ENCODE results near the gene MRPL45. TPM values are rescaled to one million over a fixed set of nuclear protein-coding genes. Genes with fewer than 3 reads are reported as not detected.

The MRPL45 gene
- total RNA-seq, 4 donors from 2014 or later, result 6.7 to 32.3 (median 19.0) TPM

DNA sequence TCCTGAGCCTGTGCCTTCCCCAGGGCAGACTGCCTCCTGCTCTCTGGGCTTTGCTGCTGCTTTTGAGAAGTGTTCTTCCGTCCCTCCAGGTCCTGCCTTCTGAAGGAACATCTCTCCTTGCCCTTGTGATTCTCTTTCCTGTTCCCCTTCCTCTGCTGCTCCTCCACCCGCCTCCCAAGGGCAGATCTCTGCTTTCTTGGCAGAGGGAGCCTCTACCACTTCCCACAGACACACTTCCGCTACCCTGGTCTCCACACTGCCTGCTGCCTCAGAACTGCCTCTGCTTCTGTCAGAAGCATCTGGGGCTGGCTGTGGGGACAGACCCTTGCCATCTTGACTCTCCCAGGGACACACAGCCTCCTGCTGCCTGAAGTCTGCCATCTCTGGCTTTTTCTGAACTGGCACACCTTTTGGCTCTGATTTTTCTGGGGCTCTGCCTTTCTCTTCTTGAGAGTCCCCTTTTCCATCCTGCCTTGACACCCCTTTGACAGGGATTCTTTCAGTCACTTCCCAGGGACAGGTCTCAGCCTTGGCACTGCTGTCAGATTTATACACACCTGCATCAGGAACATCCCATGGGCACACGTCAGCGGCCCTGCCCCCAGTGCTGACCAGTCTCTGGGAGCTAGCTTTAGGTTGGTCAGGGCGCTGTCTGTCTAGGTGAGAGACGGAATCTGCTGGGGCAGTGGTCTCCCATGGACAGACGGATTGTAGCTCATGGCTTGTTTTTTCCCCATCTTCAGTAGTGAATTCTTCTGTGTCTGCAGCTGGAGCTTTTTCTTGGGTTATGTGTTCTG, 30.2 kb downstream of the MRPL45 start:
- DNase-seq, result no peak
- no peak overlapping the region for H3K27ac ChIP-seq

DNA sequence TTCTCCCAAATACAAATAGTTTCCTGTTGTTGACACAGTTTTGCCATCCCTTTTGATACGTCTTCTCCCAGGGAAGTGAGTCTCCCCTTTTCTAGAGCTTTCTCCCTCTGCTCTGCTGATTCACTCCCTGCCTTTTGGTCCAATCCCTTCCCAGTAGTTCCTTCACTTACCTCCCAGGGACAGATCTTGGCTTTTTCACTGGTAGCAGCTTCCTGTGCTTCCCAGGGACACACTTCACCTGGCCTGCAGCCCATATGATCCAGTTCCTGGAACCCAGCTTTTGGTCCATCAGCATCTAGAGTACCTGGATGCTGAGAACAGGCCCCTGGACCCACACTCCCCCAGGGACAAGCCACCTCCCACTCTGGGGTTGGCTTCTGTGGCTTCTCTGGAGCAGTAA, 31.0 kb downstream of the MRPL45 start:
- intact Hi-C loops (cut with DNase I; ENCODE audit: low total_unique reads), result no loop called here
- H3K27me3 ChIP-seq, result no peaks in the 10 kb centered on the region
- no peaks in the 10 kb centered on the region for H3K36me3 ChIP-seq
- DNase-seq, result no peak
- no peaks in the 10 kb centered on the region for H3K9me3 ChIP-seq
- no peak overlapping the region for H3K4me3 ChIP-seq
- H3K27ac ChIP-seq, result no peak overlapping the region
- no peaks in the 10 kb centered on the region for H3K4me1 ChIP-seq
- TF ChIP-seq, protein P1, sequence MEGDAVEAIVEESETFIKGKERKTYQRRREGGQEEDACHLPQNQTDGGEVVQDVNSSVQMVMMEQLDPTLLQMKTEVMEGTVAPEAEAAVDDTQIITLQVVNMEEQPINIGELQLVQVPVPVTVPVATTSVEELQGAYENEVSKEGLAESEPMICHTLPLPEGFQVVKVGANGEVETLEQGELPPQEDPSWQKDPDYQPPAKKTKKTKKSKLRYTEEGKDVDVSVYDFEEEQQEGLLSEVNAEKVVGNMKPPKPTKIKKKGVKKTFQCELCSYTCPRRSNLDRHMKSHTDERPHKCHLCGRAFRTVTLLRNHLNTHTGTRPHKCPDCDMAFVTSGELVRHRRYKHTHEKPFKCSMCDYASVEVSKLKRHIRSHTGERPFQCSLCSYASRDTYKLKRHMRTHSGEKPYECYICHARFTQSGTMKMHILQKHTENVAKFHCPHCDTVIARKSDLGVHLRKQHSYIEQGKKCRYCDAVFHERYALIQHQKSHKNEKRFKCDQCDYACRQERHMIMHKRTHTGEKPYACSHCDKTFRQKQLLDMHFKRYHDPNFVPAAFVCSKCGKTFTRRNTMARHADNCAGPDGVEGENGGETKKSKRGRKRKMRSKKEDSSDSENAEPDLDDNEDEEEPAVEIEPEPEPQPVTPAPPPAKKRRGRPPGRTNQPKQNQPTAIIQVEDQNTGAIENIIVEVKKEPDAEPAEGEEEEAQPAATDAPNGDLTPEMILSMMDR (IDR thresholded peaks at IDR 0.05), result no peak
- TF ChIP-seq POLR2A (IDR thresholded peaks at IDR 0.05), result no peak

More for the DNA sequence above, 30.2 kb downstream of the MRPL45 start:
- Histone ChIP-seq H3K4me3 (no peak overlapping the region), H3K27me3 (no peaks in the 10 kb centered on the region), H3K36me3 (no peaks in the 10 kb centered on the region), H3K9me3 (no peaks in the 10 kb centered on the region), H3K4me1 (no peaks in the 10 kb centered on the region)
- intact Hi-C loops (cut with DNase I; ENCODE audit: low total_unique reads), result no loop called here
- TF ChIP-seq POLR2A (IDR thresholded peaks at IDR 0.05), result no peak
- TF ChIP-seq, protein P1 (IDR thresholded peaks at IDR 0.05), result no peak

DNA sequence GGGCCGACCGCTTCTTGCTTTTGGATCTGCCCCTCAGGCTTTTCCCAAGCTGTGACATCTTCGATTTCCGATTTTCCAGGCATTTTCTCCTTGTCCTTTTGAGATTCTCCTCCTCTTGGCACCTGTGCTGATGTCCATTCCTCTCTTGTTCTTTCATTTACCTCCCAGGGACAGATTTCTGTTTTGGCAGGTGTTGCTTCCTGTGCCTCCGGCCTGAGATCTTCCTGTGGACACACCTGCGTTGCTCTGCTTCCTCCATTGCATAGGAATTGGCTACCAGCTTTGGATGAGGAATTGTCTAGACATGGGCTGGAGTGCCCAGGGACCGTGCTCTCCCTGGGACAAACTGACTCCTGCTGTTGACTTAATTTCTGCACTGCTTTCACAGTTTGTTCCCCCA, 31.7 kb downstream of the MRPL45 start:
- H3K4me1 ChIP-seq, result no peaks in the 10 kb centered on the region
- H3K9me3 ChIP-seq, result no peaks in the 10 kb centered on the region
- H3K27ac ChIP-seq, result no peak overlapping the region
- TF ChIP-seq, protein P1 (IDR thresholded peaks at IDR 0.05), result no peak
- TF ChIP-seq POLR2A (IDR thresholded peaks at IDR 0.05), result no peak
- H3K36me3 ChIP-seq, result no peaks in the 10 kb centered on the region
- no peak for DNase-seq
- intact Hi-C loops (cut with DNase I; ENCODE audit: low total_unique reads), result no loop called here
- H3K4me3 ChIP-seq, result no peak overlapping the region
- no peaks in the 10 kb centered on the region for H3K27me3 ChIP-seq

DNA sequence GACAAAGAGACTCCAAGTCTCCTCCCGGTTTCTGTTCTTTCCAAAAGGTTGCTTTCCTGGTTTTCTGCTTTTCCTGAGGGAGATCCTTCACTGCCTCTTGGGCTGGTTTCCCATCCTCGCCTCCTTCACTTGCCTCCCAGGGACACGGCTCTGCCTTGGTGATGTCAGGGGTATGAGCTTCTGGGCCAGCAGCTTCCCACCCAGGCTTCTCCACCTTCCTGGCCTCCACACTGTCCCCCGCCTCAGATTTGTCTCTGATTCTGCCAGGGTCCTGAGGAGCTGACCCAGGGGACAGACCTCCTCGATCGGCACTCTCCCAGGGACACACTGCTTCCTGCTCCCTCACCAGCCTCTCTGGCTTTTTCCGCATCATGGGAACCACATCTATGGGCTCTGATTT, 32.3 kb downstream of the MRPL45 start:
- intact Hi-C loops (cut with DNase I; ENCODE audit: low total_unique reads), result no loop called here
- TF ChIP-seq, protein P1 (IDR thresholded peaks at IDR 0.05), result no peak
- no peak for TF ChIP-seq POLR2A (IDR thresholded peaks at IDR 0.05)
- no peak for DNase-seq
- no peaks in the 10 kb centered on the region for H3K36me3 ChIP-seq
- H3K4me3 ChIP-seq, result no peak overlapping the region
- H3K4me1 ChIP-seq, result no peaks in the 10 kb centered on the region
- no peaks in the 10 kb centered on the region for H3K27me3 ChIP-seq
- no peaks in the 10 kb centered on the region for H3K9me3 ChIP-seq
- no peak overlapping the region for H3K27ac ChIP-seq

DNA sequence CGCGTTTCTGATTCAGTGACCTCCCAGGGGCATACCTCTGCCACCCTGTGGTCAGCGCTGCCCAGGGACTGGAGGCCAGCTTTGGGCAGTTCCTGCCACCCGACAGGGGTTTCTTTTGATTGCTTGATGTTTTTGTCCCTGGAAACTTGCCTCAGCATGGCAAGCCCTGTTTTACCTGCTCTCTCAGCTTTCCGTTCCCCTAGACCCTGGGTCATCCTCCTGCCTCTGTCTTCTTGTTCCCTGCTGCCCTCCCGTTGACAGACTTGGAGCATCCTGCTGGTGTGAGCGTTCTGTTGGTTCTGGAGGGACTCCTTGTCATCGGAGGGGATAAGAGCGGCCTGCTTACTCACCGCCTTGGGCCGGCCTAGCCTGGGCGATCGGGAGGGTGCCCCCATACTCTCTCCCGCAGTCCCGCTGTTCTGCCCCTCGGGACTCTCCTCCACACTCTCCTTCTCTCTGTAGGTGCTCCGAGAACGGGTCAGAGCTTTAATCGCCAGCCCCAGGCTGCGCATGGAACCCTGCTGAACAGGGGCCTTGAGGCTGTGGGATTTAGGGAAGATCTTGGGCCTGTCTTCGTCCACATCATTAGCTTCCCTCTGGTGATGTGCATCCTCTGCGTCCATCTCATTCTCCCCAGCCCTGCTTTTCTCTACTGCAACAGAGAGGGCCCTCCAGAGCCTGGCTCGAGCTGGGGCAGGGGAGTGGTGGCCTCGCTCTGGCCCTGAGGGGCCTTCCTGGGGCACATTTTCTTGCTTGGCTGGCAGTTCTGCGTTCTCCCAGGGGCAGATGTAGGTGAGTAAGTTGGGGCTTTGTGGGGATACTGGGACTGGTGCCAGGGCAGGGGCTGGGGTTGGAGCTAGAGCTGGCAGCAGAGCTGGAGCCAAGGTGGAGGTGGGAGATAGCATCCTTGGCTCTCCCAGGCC, 33.1 kb downstream of the MRPL45 start:
- Histone ChIP-seq H3K4me3 (no peak overlapping the region), H3K27ac (no peak overlapping the region), H3K36me3 (no peaks in the 10 kb centered on the region), H3K4me1 (no peaks in the 10 kb centered on the region), H3K9me3 (no peaks in the 10 kb centered on the region), H3K27me3 (no peaks in the 10 kb centered on the region)
- intact Hi-C loops (cut with DNase I; ENCODE audit: low total_unique reads), result no loop called here
- TF ChIP-seq POLR2A (IDR thresholded peaks at IDR 0.05), result no peak
- TF ChIP-seq, protein P1 (IDR thresholded peaks at IDR 0.05), result no peak
- DNase-seq, result no peak

Data from uterus (tissue), 4 donors.